NCI-H2196 treated with DMSO at 0.1 percent for 48 hours (cell line): ENCODE results near the gene TNFRSF14.

ENCODE experiments used
- DNase-seq: peaks from one replicate; lab custom pipeline; 2025; ENCODE audit not compliant: unreplicated experiment; lab: John Stamatoyannopoulos, UW

The TNFRSF14 gene

GRCh38 chr1:2597441-2598328 is 41.5 kb downstream of the TNFRSF14 start:
- no peak for DNase-seq

DNA sequence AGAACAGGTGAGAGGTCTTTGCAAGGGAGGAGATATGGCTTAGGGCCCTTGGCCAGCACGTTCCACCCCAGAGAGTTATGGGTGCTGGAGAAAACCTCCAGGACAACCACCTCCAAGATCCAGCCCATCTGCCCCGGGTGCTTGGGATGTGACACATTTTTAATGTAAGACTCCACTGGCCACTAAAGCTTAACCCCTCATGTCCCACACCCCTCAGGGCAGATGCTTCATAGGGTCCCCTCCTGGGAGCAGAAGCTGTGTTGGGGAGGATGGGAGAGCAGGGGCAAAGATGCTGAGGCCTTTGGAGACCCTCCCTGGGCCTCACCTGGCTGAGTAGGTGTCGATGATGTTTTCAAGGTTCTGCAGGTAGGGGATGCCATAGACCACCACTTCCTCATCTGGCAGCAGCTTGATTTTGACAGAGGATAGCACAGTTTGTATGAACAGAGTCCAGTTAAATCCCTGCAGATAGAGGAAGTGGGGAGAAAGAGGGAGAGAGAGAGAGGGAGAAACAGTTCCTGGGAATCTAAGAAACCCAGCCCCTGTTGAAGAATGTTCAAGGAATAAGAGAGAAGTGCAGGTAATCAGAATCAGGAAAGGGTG is 42.3 kb downstream of the TNFRSF14 start:
- no peak for DNase-seq

DNA sequence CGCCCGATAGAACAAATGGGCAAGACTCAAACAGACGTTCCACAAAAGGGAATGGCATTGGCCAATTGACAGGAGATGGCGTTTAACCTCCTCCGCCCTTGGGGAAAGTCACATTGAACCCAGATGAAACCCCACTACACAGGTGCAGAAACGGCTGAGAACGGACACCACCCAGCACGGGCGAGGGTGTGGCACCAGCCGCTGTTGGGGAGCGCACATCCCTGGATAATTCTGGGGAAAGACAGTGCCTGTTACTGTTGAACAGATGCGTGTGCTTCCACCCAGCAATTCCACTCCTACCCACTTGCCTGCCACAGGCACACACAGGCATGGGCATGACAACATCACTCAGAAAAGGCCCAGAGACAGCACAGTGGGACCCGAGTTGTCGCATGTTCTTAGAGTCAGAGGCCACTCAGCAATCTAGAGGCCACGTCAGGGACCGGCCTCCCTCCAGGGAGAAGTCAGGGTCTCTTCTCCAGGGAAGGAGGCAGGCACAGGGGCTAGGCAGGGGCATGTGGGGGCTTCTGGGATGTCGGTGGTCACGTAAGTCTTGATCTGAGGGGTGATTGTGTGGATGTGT is 45.6 kb downstream of the TNFRSF14 start:
- no peak for DNase-seq

- DNase-seq, result no peak
Observed at GRCh38 chr1:2602311-2602835, 46.2 kb downstream of the TNFRSF14 start.

DNA sequence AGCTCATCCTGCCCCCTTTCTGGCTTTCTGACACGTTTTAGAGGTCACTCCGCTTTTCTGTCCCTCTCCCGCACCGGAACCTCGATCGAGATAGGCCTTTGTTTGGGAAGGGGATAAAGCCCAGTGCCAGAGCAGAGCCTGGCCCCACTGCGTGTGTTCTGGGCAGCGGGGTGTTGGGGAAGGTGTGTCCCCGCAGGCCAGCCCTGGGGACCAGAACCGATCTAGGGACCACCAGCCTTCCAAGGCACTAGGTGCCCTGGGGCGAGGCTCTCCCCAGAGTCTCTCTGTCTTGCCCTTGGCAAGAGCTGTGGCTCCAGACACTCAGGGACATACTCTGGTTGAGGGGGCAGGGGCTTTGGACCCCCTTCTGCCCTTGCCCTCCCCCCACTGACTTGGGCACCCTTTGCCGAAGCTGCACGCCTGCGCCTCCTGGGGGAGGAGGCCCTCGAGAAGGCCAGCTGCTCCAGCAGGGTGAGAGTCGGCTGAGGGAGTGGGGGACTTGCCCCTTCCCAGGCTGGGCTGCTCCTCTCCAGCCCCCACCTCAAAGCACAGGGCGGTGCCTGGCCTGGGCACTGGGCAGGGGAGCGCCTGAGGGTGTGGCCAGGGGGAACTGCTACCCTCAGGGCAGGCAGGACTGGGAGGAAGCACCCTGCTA is 46.8 kb downstream of the TNFRSF14 start:
- no peak for DNase-seq

GRCh38 chr1:2603521-2604155 is 47.5 kb downstream of the TNFRSF14 start:
- no peak for DNase-seq

DNA sequence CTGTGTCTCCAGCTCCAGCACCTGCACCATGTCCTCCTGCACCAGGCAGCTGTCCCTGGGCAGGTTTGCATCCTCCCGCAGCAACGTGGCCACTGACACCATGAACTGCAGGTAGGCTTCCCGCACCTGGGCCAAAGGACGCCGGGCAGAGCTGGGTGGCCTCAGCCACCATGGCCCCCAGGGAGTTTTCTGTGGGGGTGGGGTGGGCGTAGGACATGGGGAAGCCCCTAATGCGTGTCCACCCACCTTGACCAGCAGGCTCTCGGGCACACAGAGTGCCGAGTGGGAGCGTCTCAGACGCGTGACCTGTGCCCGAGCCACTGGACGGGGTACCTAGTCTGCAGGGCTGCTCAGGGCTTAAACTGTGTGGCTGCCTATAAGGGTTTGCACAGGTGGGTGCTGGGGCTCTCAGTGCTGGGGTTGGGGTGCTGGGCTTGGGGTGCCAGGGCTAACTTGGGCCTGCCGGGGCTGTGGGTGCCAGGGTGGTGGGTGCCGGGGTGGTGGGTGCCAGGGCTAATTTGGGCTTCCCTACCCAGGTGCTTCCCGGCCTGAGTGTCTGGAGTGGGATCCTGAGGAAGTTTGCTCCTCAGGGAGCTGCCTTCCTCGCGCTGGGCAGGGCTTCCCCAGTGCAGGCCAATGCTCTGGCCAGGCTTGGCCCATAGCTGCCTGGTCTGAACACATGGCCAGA is 48.1 kb downstream of the TNFRSF14 start:
- no peak for DNase-seq

GRCh38 chr1:2604844-2605508 is 48.8 kb downstream of the TNFRSF14 start:
- DNase-seq, result no peak

DNA sequence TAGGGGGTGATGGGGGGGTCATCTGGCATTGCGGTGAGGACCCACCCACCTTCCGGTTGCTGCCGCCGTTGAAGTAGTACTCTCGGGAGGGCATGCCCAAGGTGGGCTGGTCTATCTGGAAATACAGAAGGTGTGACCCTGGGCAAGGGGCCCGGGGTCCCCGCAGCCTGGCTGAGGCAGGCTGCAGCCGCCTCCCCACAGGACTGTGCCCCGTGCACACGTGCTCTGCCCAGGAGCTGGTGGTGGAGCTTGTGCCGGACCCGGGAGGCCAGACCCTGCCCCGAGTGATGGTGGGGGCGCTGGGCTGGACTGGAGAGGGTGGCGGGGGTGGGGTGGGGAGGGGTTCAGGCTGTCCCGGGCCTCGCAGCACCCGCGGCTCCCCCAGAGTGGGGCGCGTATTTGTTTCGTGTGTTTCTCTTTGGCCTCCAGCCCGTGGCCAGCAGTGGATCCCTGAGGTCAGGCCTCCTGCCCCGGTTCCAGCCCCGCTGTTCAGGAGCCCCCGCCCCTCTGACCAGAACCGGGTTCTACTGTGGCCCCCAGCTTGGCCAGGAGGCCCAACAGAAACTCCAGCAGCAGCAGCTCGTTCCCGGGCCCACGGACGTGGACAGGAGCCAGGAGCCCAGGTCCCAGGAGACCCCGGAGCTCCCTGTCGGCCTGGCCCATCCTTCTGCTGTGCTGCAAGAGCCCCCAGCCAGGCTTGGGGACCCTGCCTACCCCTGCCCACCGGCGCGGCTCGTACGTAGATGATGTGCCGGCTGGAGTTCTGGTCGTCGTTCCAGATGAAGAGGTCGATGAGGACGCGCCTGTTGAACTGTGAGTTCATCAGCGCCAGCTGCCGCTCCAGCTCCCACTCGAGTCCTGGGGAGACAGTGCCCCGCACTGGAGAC is 49.6 kb downstream of the TNFRSF14 start:
- no peak for DNase-seq

- DNase-seq, result no peak
Observed at GRCh38 chr1:2606396-2606880, 50.3 kb downstream of the TNFRSF14 start.

- DNase-seq, result no peak
Observed at GRCh38 chr1:2606881-2607621, 50.9 kb downstream of the TNFRSF14 start.

DNA sequence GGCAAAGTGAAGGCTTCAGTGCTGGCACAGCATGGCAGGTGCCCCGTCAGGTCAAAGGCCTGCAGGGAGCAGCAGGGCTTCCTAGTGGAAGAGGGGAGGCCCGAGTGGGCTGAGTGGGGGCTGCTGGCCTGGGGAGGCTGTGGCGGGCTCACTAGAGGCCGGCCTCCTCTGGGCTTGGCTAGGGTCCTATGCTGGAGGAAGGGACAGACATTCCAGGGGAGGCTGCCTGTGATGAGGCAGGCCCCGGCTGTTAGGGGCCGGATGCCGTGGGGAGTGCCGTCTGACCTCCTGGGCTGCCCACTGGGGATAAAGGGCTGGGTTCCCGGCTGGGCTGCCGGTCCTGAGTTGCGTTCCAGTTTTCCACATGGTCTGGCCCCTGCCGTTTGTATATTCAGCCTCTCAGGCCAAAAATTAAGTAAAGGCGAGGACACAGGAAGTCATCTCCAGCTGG is 51.5 kb downstream of the TNFRSF14 start:
- DNase-seq, result no peak

DNA sequence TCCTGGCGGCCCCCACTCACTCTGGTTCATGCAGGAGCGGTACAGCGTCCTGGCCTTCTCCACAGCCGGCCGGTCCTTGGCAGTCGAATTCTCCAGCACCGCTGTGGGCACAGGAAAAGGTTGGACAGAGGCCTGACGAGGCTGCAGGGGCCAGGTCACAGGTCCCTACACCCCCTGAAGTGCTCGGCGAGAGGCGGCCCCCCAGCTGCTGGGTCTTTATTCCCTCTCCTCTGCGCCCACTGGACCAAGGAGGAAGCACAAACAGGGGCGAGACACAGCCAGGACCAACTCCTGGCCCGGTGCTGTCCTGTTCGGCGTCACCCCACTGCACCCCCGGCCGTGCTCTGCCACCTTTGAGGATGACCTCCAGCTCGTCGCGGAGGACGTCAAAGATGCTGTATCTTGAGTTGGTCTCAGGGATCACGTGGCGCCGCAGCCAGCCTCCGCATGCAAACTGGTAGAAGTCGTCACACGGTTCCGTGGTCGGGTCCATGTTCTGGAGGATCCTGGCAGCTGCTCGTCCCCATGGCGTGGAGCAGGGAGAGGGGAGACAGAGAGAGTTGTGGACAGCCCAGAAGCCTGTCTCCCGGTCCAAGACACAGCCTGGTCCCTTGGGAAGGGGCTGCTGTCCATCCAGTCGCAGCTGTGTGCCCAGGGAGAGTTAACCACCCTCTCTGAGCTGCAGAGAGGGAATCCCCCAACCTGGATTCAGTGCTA is 53.3 kb downstream of the TNFRSF14 start:
- no peak for DNase-seq

DNA sequence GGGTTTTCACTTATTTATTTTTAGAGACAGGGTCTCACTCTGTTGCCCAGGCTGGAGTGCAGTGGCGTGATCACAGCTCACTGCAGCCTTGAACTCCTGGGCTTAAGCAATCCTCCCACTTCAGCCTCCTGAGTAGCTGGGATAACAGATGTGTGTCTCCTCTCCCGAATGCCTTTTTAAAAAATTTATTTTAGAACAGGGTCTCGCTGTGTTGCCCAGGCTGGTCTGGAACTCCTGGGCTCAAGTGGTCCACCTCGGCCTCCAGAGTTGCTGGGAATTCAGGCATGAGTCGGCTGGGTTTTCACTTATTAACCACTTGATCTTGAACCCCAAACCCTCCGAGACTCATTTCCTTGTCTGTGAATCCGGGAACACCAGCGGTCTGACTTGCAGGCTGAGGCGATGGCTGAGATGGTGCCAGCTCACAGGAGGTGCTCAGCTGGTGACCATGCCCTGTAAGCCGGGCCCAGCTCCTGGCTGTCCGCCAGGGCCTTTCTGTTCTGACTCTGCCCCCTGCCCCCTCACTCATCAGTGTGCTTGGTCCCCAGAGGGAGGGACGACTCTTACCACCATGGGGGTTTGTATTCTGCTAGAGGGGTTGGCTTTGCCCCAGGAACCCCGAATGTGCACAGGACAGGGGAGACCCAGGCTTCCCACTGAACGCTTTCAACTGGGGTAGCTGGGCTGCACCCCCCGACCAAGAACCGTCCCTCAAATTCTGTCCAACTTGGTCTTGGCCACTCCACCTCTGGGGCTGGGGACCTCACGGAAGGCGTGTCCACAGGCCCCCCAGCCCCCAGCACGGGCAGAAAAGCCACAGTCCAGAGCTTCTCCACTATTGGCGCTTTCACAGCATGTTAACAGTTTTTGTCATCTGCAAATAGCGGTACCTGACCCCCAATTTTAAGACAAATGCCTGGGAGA is 54.1 kb downstream of the TNFRSF14 start:
- DNase-seq, result no peak

- no peak for DNase-seq
Observed at GRCh38 chr1:2611031-2611501, 54.9 kb downstream of the TNFRSF14 start.
